ENCODE measurements around the gene COL11A2. TPM values are rescaled to one million over a fixed set of nuclear protein-coding genes. Genes with fewer than 3 reads are reported as not detected.

The COL11A2 gene
- total RNA-seq, 1 experiment from 2014 or later, result 2.3 TPM

DNA sequence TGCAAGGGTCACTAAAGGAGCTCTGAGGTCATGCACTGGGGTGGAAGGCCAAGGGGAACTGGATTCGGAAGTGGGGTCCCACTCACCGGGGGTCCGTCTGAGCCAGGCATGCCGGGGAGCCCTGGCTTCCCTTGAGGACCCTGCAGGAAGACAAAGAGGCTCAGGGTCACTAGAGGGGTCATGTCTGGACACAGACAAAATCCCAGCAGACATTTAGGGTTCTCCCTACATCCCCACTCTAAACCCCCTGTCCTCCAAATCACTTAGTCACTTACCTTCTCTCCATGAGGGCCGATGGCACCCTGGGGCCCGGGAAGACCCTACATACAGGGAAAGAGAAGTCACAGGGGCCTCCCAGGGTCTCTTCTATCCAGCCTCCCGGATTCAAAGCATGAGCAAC lies 15.4 kb downstream of the COL11A2 start:
- no peak overlapping the region for H2BK5ac ChIP-seq (ENCODE audit: insufficient read length, low read length)
- no peaks in the 10 kb centered on the region for H4K20me1 ChIP-seq (ENCODE audit: control insufficient read depth, insufficient read depth, insufficient read length)
- H3K4ac ChIP-seq (ENCODE audit: low read depth, low read length), result no peak overlapping the region
- TF ChIP-seq, protein P1, sequence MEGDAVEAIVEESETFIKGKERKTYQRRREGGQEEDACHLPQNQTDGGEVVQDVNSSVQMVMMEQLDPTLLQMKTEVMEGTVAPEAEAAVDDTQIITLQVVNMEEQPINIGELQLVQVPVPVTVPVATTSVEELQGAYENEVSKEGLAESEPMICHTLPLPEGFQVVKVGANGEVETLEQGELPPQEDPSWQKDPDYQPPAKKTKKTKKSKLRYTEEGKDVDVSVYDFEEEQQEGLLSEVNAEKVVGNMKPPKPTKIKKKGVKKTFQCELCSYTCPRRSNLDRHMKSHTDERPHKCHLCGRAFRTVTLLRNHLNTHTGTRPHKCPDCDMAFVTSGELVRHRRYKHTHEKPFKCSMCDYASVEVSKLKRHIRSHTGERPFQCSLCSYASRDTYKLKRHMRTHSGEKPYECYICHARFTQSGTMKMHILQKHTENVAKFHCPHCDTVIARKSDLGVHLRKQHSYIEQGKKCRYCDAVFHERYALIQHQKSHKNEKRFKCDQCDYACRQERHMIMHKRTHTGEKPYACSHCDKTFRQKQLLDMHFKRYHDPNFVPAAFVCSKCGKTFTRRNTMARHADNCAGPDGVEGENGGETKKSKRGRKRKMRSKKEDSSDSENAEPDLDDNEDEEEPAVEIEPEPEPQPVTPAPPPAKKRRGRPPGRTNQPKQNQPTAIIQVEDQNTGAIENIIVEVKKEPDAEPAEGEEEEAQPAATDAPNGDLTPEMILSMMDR (conservative IDR thresholded peaks at IDR 0.05), result no peak
- H3K14ac ChIP-seq (ENCODE audit: insufficient read depth, low read length), result no peak overlapping the region
- H3K4me1 ChIP-seq (ENCODE audit: insufficient read depth, low read length), result no peaks in the 10 kb centered on the region
- no peak overlapping the region for H3T11ph ChIP-seq (ENCODE audit: low read length)
- no peaks in the 10 kb centered on the region for H3K27me3 ChIP-seq (ENCODE audit: insufficient read depth, low read length)
- Mint-ChIP-seq H3K27me3 (ENCODE audit: low read depth) (peaks cover 42% of the 10 kb centered on the region), H3K36me3 (ENCODE audit: insufficient read depth in 1 of 3, low read depth in 3 of 3) (peaks cover 0 to 2% (median 0%) of the 10 kb centered on the region in 3 experiments; a peak in 2 of 7 replicates), H3K4me3 (no peak overlapping the region), H3K9me3 (no peaks in the 10 kb centered on the region; a peak in 1 of 5 replicates), H3K4me1 (peaks cover 4 to 8% of the 10 kb centered on the region in 2 experiments), H3K27ac (no peak overlapping the region)
- H3K4me2 ChIP-seq (ENCODE audit: insufficient read depth, insufficient read length, low read length), result no peak overlapping the region
- H3K79me2 ChIP-seq (ENCODE audit: insufficient read depth, low read length), result no peaks in the 10 kb centered on the region
- H2BK120ac ChIP-seq (ENCODE audit: low read depth, low read length, poor library complexity, severe bottlenecking), result no peak overlapping the region
- H3K79me1 ChIP-seq (ENCODE audit: insufficient read depth, low read depth, low read length, poor library complexity, severe bottlenecking), result no peaks in the 10 kb centered on the region
- no peak overlapping the region for H4K91ac ChIP-seq (ENCODE audit: insufficient read length, low read depth, low read length)
- no peak overlapping the region for H2AFZ ChIP-seq (ENCODE audit: low read length)
- no peak overlapping the region for H4K5ac ChIP-seq (ENCODE audit: insufficient read length, low read depth, low read length)
- H2BK12ac ChIP-seq (ENCODE audit: insufficient read length, low read depth, low read length), result no peak overlapping the region
- WGBS (ENCODE audit: extremely low coverage, insufficient read length, low lambda C conversion rate), result no CpG with 5 or more reads among the region's 7 CpGs
- H3K56ac ChIP-seq (ENCODE audit: insufficient read length, low read depth, low read length), result no peak overlapping the region
- no peaks in the 10 kb centered on the region for H3K9me3 ChIP-seq (ENCODE audit: control insufficient read depth, low read depth, low read length)
- no peak overlapping the region for H2BK15ac ChIP-seq (ENCODE audit: low read depth, low read length)
- H3K23ac ChIP-seq (ENCODE audit: insufficient read length, low read depth, low read length), result no peak overlapping the region
- no peak overlapping the region for H2AK5ac ChIP-seq (ENCODE audit: insufficient read length, low read length)
- DNase-seq, result no peak
- H4K8ac ChIP-seq (replicated peaks; ENCODE audit: insufficient read length, low read depth, low read length), result no peak overlapping the region
- H3K27ac ChIP-seq (ENCODE audit: insufficient read length, low read depth, low read length), result no peak overlapping the region
- no peaks in the 10 kb centered on the region for H3K23me2 ChIP-seq (ENCODE audit: insufficient read length, low read depth, low read length, poor library complexity, severe bottlenecking)
- no peak overlapping the region for H3K18ac ChIP-seq (ENCODE audit: insufficient read length, low read depth, low read length)
- H3K9ac ChIP-seq (ENCODE audit: extremely low read depth, insufficient read length, low read length), result no peak overlapping the region
- H2BK20ac ChIP-seq (ENCODE audit: low read depth, low read length, poor library complexity, severe bottlenecking), result no peak overlapping the region
